HEK293 (cell line): ENCODE results near the gene TCF7L2.

ENCODE experiments used
- CTCF ChIA-PET: fragments of 350-600 bp; formaldehyde crosslinking; extraction: SDS; loops from one replicate; lab custom pipeline; 2021; ENCODE audit warnings: antibody characterized with exemption; lab: Yijun Ruan, JAX
- POLR2A ChIA-PET: fragments of 300-600 bp; formaldehyde crosslinking; extraction: SDS; loops from one replicate; lab custom pipeline; 2020; ENCODE audit warnings: antibody characterized with exemption, inconsistent platforms; lab: Yijun Ruan, JAX
- H3K27ac ChIP-seq: fragments of 200-500 bp; sonication (Bioruptor generic); 2 replicates; pipeline ENCODE4 v1.5.1; 2014; ENCODE audit warnings: low read depth, low read length, control low read depth, inconsistent platforms; ENCODE audit errors: extremely low read depth
- H3K36me3 ChIP-seq, 2 experiments: fragments of 200-500 bp in 1 of 2; sonication (Bioruptor generic) in 1 of 2; 1 replicate in 1 of 2; 2 replicates in 1 of 2; pipeline ENCODE4 v1.5.1; 2014 to 2017; ENCODE audit warnings: inconsistent platforms in 2 of 2, low read length in 2 of 2; ENCODE audit not compliant: control insufficient read depth in 2 of 2, insufficient read depth in 1 of 2
- H3K4me1 ChIP-seq: fragments of 200-500 bp; sonication (Bioruptor generic); 2 replicates; pipeline ENCODE4 v1.5.1; 2014; ENCODE audit warnings: mild to moderate bottlenecking, low read length, inconsistent platforms; ENCODE audit not compliant: control insufficient read depth, insufficient read depth
- H3K4me3 ChIP-seq: 2 replicates; pipeline ENCODE4 v1.5.1; 2011; ENCODE audit warnings: low read depth, mild to moderate bottlenecking, control low read depth, low read length, moderate library complexity
- H3K9me3 ChIP-seq: fragments of 200-500 bp; sonication (Bioruptor generic); 2 replicates; pipeline ENCODE4 v1.5.1; 2014; ENCODE audit warnings: low read depth, low read length, inconsistent platforms; ENCODE audit not compliant: control insufficient read depth, insufficient read depth
- BCL6B ChIP-seq: fragments of 450-650 bp; formaldehyde crosslinking; IDR thresholded peaks from 2 replicates; pipeline ENCODE4 v1.5.1; 2017; ENCODE audit warnings: missing biosample characterization, missing genetic modification characterization
- EGR2 ChIP-seq: fragments of 450-650 bp; formaldehyde crosslinking; IDR thresholded peaks from 2 replicates; pipeline ENCODE4 v1.5.1; 2016; ENCODE audit warnings: low read depth, missing biosample characterization, missing genetic modification characterization
- MEIS1 ChIP-seq: sonication (generic); formaldehyde crosslinking; IDR thresholded peaks from 2 replicates; pipeline ENCODE4 v1.8.1; 2022; ENCODE audit warnings: missing genetic modification reagents, mild to moderate bottlenecking, borderline replicate concordance
- OSR2 ChIP-seq: fragments of 450-650 bp; formaldehyde crosslinking; IDR thresholded peaks from 2 replicates; pipeline ENCODE4 v1.5.1; 2016; ENCODE audit warnings: missing biosample characterization, missing genetic modification characterization
- WT1 ChIP-seq: fragments of 450-650 bp; formaldehyde crosslinking; IDR thresholded peaks from 2 replicates; pipeline ENCODE4 v1.5.1; 2016; ENCODE audit warnings: missing biosample characterization, missing genetic modification characterization
- ZNF121 ChIP-seq: fragments of 450-650 bp; formaldehyde crosslinking; IDR thresholded peaks from 2 replicates; pipeline ENCODE4 v1.5.1; 2016; ENCODE audit warnings: missing biosample characterization, missing genetic modification characterization
- ZNF48 ChIP-seq: fragments of 450-650 bp; formaldehyde crosslinking; IDR thresholded peaks from 2 replicates; pipeline ENCODE4 v1.5.1; 2016; ENCODE audit warnings: missing biosample characterization, missing genetic modification characterization
- ZNF580 ChIP-seq: fragments of 450-650 bp; formaldehyde crosslinking; IDR thresholded peaks from 2 replicates; pipeline ENCODE4 v1.5.1; 2016; ENCODE audit warnings: missing biosample characterization, missing genetic modification characterization
- ZNF692 ChIP-seq: fragments of 450-650 bp; formaldehyde crosslinking; IDR thresholded peaks from 2 replicates; pipeline ENCODE4 v1.5.1; 2016; ENCODE audit warnings: missing biosample characterization, missing genetic modification characterization
- ZNF785 ChIP-seq: fragments of 450-650 bp; formaldehyde crosslinking; IDR thresholded peaks from 2 replicates; pipeline ENCODE4 v1.5.1; 2016; ENCODE audit warnings: missing biosample characterization, missing genetic modification characterization
- ZSCAN16 ChIP-seq: fragments of 450-650 bp; formaldehyde crosslinking; IDR thresholded peaks from 2 replicates; pipeline ENCODE4 v1.5.1; 2016; ENCODE audit warnings: missing biosample characterization, missing genetic modification characterization
- ZSCAN5A ChIP-seq: fragments of 450-650 bp; formaldehyde crosslinking; IDR thresholded peaks from 2 replicates; pipeline ENCODE4 v1.5.1; 2016; ENCODE audit warnings: missing biosample characterization, missing genetic modification characterization
- TF ChIP-seq, protein P1 (sequence below): fragments of 450-650 bp; formaldehyde crosslinking; IDR thresholded peaks from 2 replicates; pipeline ENCODE4 v1.5.1; 2016; ENCODE audit warnings: missing biosample characterization, missing genetic modification characterization
- TF ChIP-seq, protein P2 (sequence below): fragments of 450-650 bp; formaldehyde crosslinking; IDR thresholded peaks from 2 replicates; pipeline ENCODE4 v1.5.1; 2017; ENCODE audit warnings: missing biosample characterization, missing genetic modification characterization
- TF ChIP-seq, protein P3 (sequence below): fragments of 450-650 bp; formaldehyde crosslinking; conservative IDR thresholded peaks from 2 replicates; pipeline ENCODE4 v1.5.1; 2016; ENCODE audit warnings: low read depth, missing biosample characterization, missing genetic modification characterization

Gene TCF7L2

GRCh38 chr10:113053881-113054280 is 103.8 kb downstream of the TCF7L2 start (continued):
- TF ChIP-seq, protein P1, sequence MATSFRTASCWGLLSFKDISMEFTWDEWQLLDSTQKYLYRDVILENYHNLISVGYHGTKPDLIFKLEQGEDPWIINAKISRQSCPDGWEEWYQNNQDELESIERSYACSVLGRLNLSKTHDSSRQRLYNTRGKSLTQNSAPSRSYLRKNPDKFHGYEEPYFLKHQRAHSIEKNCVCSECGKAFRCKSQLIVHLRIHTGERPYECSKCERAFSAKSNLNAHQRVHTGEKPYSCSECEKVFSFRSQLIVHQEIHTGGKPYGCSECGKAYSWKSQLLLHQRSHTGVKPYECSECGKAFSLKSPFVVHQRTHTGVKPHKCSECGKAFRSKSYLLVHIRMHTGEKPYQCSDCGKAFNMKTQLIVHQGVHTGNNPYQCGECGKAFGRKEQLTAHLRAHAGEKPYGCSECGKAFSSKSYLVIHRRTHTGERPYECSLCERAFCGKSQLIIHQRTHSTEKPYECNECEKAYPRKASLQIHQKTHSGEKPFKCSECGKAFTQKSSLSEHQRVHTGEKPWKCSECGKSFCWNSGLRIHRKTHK, result no peak
- TF ChIP-seq EGR2 (tag by site-specific recombination) (no peak), ZNF48 (tag by site-specific recombination) (no peak)
- TF ChIP-seq, all 188 proteins: peak for 0

GRCh38 chr10:113055458-113055857 is 105.4 kb downstream of the TCF7L2 start:
- CTCF ChIA-PET, result no interaction called here
- no peak overlapping the region for H3K27ac ChIP-seq
- POLR2A ChIA-PET, result interaction anchor here (1.2 kb wide), 1 partner anchor 18 kb away, joined by 5 read pairs; no protein-coding TSS in a partner anchor
- H3K4me1 ChIP-seq, result peaks cover 38% of the 10 kb centered on the region
- TF ChIP-seq ZSCAN5A (tag by site-specific recombination), result no peak
- TF ChIP-seq ZNF580, result no peak
- TF ChIP-seq, protein P2, sequence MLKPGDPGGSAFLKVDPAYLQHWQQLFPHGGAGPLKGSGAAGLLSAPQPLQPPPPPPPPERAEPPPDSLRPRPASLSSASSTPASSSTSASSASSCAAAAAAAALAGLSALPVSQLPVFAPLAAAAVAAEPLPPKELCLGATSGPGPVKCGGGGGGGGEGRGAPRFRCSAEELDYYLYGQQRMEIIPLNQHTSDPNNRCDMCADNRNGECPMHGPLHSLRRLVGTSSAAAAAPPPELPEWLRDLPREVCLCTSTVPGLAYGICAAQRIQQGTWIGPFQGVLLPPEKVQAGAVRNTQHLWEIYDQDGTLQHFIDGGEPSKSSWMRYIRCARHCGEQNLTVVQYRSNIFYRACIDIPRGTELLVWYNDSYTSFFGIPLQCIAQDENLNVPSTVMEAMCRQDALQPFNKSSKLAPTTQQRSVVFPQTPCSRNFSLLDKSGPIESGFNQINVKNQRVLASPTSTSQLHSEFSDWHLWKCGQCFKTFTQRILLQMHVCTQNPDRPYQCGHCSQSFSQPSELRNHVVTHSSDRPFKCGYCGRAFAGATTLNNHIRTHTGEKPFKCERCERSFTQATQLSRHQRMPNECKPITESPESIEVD (tag by site-specific recombination), result no peak
- no peak for TF ChIP-seq ZNF785 (tag by site-specific recombination)
- no peak for TF ChIP-seq MEIS1 (CRISPR knock-in tag)
- TF ChIP-seq, protein P3, sequence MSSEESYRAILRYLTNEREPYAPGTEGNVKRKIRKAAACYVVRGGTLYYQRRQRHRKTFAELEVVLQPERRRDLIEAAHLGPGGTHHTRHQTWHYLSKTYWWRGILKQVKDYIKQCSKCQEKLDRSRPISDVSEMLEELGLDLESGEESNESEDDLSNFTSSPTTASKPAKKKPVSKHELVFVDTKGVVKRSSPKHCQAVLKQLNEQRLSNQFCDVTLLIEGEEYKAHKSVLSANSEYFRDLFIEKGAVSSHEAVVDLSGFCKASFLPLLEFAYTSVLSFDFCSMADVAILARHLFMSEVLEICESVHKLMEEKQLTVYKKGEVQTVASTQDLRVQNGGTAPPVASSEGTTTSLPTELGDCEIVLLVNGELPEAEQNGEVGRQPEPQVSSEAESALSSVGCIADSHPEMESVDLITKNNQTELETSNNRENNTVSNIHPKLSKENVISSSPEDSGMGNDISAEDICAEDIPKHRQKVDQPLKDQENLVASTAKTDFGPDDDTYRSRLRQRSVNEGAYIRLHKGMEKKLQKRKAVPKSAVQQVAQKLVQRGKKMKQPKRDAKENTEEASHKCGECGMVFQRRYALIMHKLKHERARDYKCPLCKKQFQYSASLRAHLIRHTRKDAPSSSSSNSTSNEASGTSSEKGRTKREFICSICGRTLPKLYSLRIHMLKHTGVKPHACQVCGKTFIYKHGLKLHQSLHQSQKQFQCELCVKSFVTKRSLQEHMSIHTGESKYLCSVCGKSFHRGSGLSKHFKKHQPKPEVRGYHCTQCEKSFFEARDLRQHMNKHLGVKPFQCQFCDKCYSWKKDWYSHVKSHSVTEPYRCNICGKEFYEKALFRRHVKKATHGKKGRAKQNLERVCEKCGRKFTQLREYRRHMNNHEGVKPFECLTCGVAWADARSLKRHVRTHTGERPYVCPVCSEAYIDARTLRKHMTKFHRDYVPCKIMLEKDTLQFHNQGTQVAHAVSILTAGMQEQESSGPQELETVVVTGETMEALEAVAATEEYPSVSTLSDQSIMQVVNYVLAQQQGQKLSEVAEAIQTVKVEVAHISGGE (tag by site-specific recombination), result no peak
- TF ChIP-seq BCL6B (tag by site-specific recombination), result no peak
- peak; percentile 82 for TF ChIP-seq ZNF121 (tag by site-specific recombination)
- no peak for TF ChIP-seq ZSCAN16
- TF ChIP-seq, all 188 proteins: peak for 1
- Histone ChIP-seq H3K36me3 (no peaks in the 10 kb centered on the region), H3K4me3 (no peak overlapping the region), H3K9me3 (no peaks in the 10 kb centered on the region)

GRCh38 chr10:113056030-113056429 is 106.0 kb downstream of the TCF7L2 start:
- Histone ChIP-seq H3K9me3 (no peaks in the 10 kb centered on the region), H3K4me1 (peaks cover 38% of the 10 kb centered on the region), H3K4me3 (no peak overlapping the region), H3K36me3 (no peaks in the 10 kb centered on the region), H3K27ac (no peak overlapping the region; the same call in 1 of the 2 replicates)
- ChIA-PET POLR2A (interaction anchor here (1.2 kb wide), 1 partner anchor 18 kb away, joined by 5 read pairs; no protein-coding TSS in a partner anchor), CTCF (interaction anchor here (0.5 to 0.7 kb wide), 3 partner anchors 10 to 584 kb away, joined by 3 to 6 read pairs (median 3); no protein-coding TSS in a partner anchor)
- no peak for TF ChIP-seq ZNF580
- peak; percentile 86 for TF ChIP-seq OSR2 (tag by site-specific recombination)
- TF ChIP-seq ZNF692 (tag by site-specific recombination), result no peak
- no peak for TF ChIP-seq WT1 (tag by site-specific recombination)
